GM04503 (cell line): Measurements from ENCODE around the gene FUBP3.

ENCODE experiments used
- DNase-seq: peaks from one replicate; pipeline ENCODE4 v3.0.0-alpha.2; 2012; ENCODE audit warnings: low read depth

FUBP3 gene

GRCh38 chr9:130634191-130634768, 54.9 kb downstream of the FUBP3 start:
- no peak for DNase-seq

GRCh38 chr9:130634801-130635200, 55.4 kb downstream of the FUBP3 start:
- no peak for DNase-seq

- no peak for DNase-seq
These were observed 55.9 kb downstream of the FUBP3 start for GRCh38 chr9:130635306-130635705.

- no peak for DNase-seq
These were observed 56.6 kb downstream of the FUBP3 start for GRCh38 chr9:130635721-130636647.

GRCh38 chr9:130636648-130637020, 57.3 kb downstream of the FUBP3 start:
- no peak for DNase-seq

GRCh38 chr9:130638284-130639123, 59.1 kb downstream of the FUBP3 start:
- DNase-seq = no peak

- no peak for DNase-seq
These were observed 59.9 kb downstream of the FUBP3 start for GRCh38 chr9:130639124-130639765.

GRCh38 chr9:130639866-130640555, 60.6 kb downstream of the FUBP3 start:
- DNase-seq = no peak

- no peak for DNase-seq
These were observed 61.3 kb downstream of the FUBP3 start for GRCh38 chr9:130640681-130641080.

- DNase-seq = no peak
These were observed 63.5 kb downstream of the FUBP3 start for GRCh38 chr9:130642926-130643325.

GRCh38 chr9:130651221-130651620, 71.8 kb downstream of the FUBP3 start:
- DNase-seq = no peak

- DNase-seq = no peak
These were observed 72.4 kb downstream of the FUBP3 start for GRCh38 chr9:130651752-130652151.

GRCh38 chr9:130654879-130655278, 75.5 kb downstream of the FUBP3 start:
- DNase-seq = no peak

GRCh38 chr9:130658893-130659698, 79.7 kb downstream of the FUBP3 start:
- DNase-seq = no peak

- no peak for DNase-seq
These were observed 80.4 kb downstream of the FUBP3 start for GRCh38 chr9:130659699-130660248.

GRCh38 chr9:130660326-130660682, 80.9 kb downstream of the FUBP3 start:
- DNase-seq = no peak

- no peak for DNase-seq
These were observed 81.5 kb downstream of the FUBP3 start for GRCh38 chr9:130660683-130661450.

GRCh38 chr9:130661451-130662098, 82.2 kb downstream of the FUBP3 start:
- DNase-seq = no peak
